22Rv1 (cell line): ENCODE measurements around the gene SLFN12L.

ENCODE experiments used
- H3K27ac ChIP-seq: fragments of 450-650 bp; 2 replicates; pipeline ENCODE4 v1.5.1; 2017
- CTCF ChIP-seq: fragments of 450-650 bp; IDR thresholded peaks from 2 replicates; pipeline ENCODE4 v1.5.1; 2017; ENCODE audit warnings: mild to moderate bottlenecking
- ZFX ChIP-seq: fragments of 450-650 bp; IDR thresholded peaks from 2 replicates; pipeline ENCODE4 v1.6.1; 2017; ENCODE audit warnings: antibody characterized with exemption, borderline replicate concordance

The SLFN12L gene

GRCh38 chr17:35555691-35556090 is 18.2 kb upstream of the SLFN12L start:
- no peak for TF ChIP-seq ZFX
- TF ChIP-seq CTCF, result 0 out of 2 replicates have a peak, but pooled peaks have one; percentile 12
- no peak overlapping the region for H3K27ac ChIP-seq

GRCh38 chr17:35554668-35555067 is 17.2 kb upstream of the SLFN12L start:
- TF ChIP-seq ZFX (no peak), CTCF (no peak)
- no peak overlapping the region for H3K27ac ChIP-seq

- H3K27ac ChIP-seq, result no peak overlapping the region
- TF ChIP-seq ZFX, result no peak
- no peak for TF ChIP-seq CTCF
Measured at GRCh38 chr17:35553310-35553709, 15.8 kb upstream of the SLFN12L start.

GRCh38 chr17:35548978-35549377 is 11.5 kb upstream of the SLFN12L start:
- TF ChIP-seq ZFX (no peak), CTCF (no peak)
- no peak overlapping the region for H3K27ac ChIP-seq

GRCh38 chr17:35548208-35548810 is 10.8 kb upstream of the SLFN12L start:
- no peak overlapping the region for H3K27ac ChIP-seq
- no peak for TF ChIP-seq CTCF
- TF ChIP-seq ZFX, result no peak

- no peak overlapping the region for H3K27ac ChIP-seq
Measured at GRCh38 chr17:35546487-35546886, 9.0 kb upstream of the SLFN12L start.

More at GRCh38 chr17:35546487-35546886, 9.0 kb upstream of the SLFN12L start:
- TF ChIP-seq ZFX, result no peak
- no peak for TF ChIP-seq CTCF
